Activated CD4-positive, alpha-beta T cell treated with anti-CD3 and anti-CD28 coated beads, Interleukin-2, amount 50 U/mL, for 16 hours (primary cell): ENCODE data around the gene AAK1.
"Not testable (repeated sequence)": the region's sequence is repeated elsewhere in the genome, so short reads cannot be mapped to it uniquely, and the experiment has no call there.

ENCODE experiments used
- DNase-seq: peaks from one replicate; pipeline ENCODE4 v3.0.0-alpha.2; 2020

The AAK1 gene

GRCh38 chr2:69659941-69660483, 16.5 kb upstream of the AAK1 start:
- DNase-seq = no peak

- DNase-seq = no peak
Observed at GRCh38 chr2:69659349-69659748, 15.8 kb upstream of the AAK1 start.

- DNase-seq = peak; percentile 52
Observed at GRCh38 chr2:69652206-69652605, 8.7 kb upstream of the AAK1 start.

GRCh38 chr2:69647196-69647595, 3.7 kb upstream of the AAK1 start:
- DNase-seq = not testable (repeated sequence)

GRCh38 chr2:69646714-69647113, 3.2 kb upstream of the AAK1 start:
- no peak for DNase-seq

- DNase-seq = no peak
Observed at GRCh38 chr2:69645921-69646320, 2.4 kb upstream of the AAK1 start.

GRCh38 chr2:69645031-69645431, 1.5 kb upstream of the AAK1 start:
- peak; percentile 69 for DNase-seq

GRCh38 chr2:69644506-69644979, 1.0 kb upstream of the AAK1 start:
- peak; percentile 92 for DNase-seq

- peak; percentile 68 for DNase-seq
Observed at GRCh38 chr2:69642709-69643601, 584 bp downstream of the AAK1 start.

GRCh38 chr2:69641887-69642708, 1.4 kb downstream of the AAK1 start:
- DNase-seq = no peak

GRCh38 chr2:69641471-69641870, 2.1 kb downstream of the AAK1 start:
- DNase-seq = no peak

- no peak for DNase-seq
Observed at GRCh38 chr2:69639266-69639665, 4.3 kb downstream of the AAK1 start.

GRCh38 chr2:69638630-69639029, 4.9 kb downstream of the AAK1 start:
- DNase-seq = no peak

- no peak for DNase-seq
Observed at GRCh38 chr2:69637923-69638322, 5.6 kb downstream of the AAK1 start.

- DNase-seq = no peak
Observed at GRCh38 chr2:69636395-69636794, 7.1 kb downstream of the AAK1 start.

GRCh38 chr2:69635432-69635831, 8.1 kb downstream of the AAK1 start:
- DNase-seq = no peak

- no peak for DNase-seq
Observed at GRCh38 chr2:69634196-69634821, 9.2 kb downstream of the AAK1 start.

GRCh38 chr2:69631402-69631801, 12.1 kb downstream of the AAK1 start:
- DNase-seq = no peak

- DNase-seq = no peak
Observed at GRCh38 chr2:69629921-69630608, 13.5 kb downstream of the AAK1 start.

GRCh38 chr2:69628325-69629021, 15.1 kb downstream of the AAK1 start:
- no peak for DNase-seq

GRCh38 chr2:69625078-69625795, 18.3 kb downstream of the AAK1 start:
- no peak for DNase-seq
